ENCODE data around the gene ARL10.
A peak's percentile ranks its signal among the peaks of the same experiment; 100 is the strongest.

The ARL10 gene

DNA sequence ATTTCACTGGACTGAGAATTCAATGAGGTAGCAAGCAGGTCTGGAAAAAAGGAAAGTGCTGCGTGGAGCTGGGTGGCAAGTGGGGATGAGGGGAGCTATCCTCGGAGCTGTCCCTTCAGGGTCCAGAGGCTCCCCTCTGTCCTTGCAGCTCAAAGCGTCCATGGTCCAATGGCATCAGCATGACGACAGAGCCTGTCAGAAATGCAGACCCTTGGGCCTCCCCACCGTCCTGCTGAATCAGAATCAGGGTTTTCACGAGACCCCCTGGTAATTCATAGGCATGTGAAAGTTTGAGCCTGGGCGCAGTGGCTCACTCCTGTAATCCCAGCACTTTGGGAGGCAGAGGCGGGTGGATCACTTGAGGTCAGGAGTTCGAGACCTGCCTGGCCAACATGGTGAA, 28.8 kb downstream of the ARL10 start:
- in situ Hi-C loops (cut with HindIII; ENCODE audit: low pct_ligation_motif_present, low sequenced_read_pairs) = no loop called here
- Histone ChIP-seq H3K4me3 (ENCODE audit: low read depth, low read length) (no peak overlapping the region), H3K36me3 (replicated peaks) (peaks cover 13% of the 10 kb centered on the region)

DNA sequence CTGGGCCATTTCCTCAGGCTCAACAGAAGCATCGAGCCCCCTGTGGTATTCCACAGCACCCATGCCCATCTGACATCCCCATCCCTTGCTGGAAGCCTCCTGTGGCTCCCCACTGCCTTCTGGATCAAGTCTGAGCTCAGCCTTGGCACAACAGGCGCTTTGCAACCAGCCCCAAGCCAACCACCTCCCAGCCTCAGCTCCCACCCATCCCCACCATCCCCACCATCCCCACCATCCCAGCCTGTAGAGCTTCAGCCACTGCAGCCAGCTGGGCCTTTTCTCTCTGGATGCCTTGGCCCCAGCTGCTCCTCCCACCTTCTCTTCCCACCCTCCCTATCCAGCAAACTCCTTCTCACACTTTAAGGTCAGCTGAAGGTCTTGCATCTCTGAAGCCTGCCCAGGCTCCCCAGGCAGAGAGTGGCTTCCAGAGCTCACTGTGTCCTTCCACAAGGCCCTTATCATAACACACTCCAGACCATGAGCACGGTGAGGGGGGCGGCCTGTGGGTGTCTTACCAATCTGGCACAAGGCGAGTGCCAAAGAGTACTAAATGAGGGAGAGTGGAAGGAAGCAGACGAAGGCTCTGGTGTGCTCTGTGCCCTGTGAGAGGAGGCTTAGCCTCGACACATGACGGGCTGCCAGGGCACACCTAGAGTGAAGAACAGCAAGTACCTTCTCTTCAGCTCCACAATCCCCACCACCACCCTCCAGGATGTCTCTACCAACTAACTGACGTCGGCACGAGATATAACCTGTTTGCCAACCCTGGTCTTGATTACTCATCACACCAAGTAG, 29.8 kb downstream of the ARL10 start:
- in situ Hi-C loops (cut with HindIII; ENCODE audit: low pct_ligation_motif_present, low sequenced_read_pairs) = no loop called here
- Histone ChIP-seq H3K36me3 (replicated peaks) (peaks cover 13% of the 10 kb centered on the region), H3K27me3 (replicated peaks) (no peaks in the 10 kb centered on the region), H3K27ac (no peak overlapping the region), H3K4me3 (ENCODE audit: low read depth, low read length) (no peak overlapping the region)
- TF ChIP-seq, protein P1, sequence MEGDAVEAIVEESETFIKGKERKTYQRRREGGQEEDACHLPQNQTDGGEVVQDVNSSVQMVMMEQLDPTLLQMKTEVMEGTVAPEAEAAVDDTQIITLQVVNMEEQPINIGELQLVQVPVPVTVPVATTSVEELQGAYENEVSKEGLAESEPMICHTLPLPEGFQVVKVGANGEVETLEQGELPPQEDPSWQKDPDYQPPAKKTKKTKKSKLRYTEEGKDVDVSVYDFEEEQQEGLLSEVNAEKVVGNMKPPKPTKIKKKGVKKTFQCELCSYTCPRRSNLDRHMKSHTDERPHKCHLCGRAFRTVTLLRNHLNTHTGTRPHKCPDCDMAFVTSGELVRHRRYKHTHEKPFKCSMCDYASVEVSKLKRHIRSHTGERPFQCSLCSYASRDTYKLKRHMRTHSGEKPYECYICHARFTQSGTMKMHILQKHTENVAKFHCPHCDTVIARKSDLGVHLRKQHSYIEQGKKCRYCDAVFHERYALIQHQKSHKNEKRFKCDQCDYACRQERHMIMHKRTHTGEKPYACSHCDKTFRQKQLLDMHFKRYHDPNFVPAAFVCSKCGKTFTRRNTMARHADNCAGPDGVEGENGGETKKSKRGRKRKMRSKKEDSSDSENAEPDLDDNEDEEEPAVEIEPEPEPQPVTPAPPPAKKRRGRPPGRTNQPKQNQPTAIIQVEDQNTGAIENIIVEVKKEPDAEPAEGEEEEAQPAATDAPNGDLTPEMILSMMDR (IDR thresholded peaks at IDR 0.05; ENCODE audit: low read depth, low read length, missing control alignments) = no peak
- DNase-seq = no peak

More for the DNA sequence above, 28.8 kb downstream of the ARL10 start:
- TF ChIP-seq, protein P1 (IDR thresholded peaks at IDR 0.05; ENCODE audit: low read depth, low read length, missing control alignments) = no peak
- no peaks in the 10 kb centered on the region for H3K27me3 ChIP-seq (replicated peaks)
- no peak overlapping the region for H3K27ac ChIP-seq
- no peak for DNase-seq

DNA sequence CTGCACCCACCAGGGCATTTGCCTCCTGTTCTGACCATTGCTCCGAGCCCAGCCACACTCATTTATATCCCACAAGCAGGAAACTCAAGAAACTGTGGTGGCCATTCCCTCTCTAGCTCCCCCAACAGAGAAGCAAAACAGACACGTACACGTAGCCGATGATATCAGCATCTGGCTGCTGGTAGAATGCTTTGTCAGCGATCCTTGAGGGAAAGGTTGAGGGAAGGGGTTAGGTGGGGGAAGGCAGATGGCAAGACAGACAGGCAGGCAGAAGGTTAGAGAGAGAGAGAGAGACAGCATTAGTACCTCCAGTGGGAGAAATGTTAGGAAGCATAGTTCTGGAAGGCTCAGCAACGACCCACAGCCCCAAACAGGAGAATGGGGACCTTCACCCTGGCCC, 31.0 kb downstream of the ARL10 start:
- no peak for DNase-seq
- in situ Hi-C loops (cut with HindIII; ENCODE audit: low pct_ligation_motif_present, low sequenced_read_pairs) = no loop called here
- Histone ChIP-seq H3K4me3 (ENCODE audit: low read depth, low read length) (no peak overlapping the region), H3K36me3 (replicated peaks) (peaks cover 13% of the 10 kb centered on the region), H3K27me3 (replicated peaks) (no peaks in the 10 kb centered on the region), H3K27ac (no peak overlapping the region)
- TF ChIP-seq, protein P1 (IDR thresholded peaks at IDR 0.05; ENCODE audit: low read depth, low read length, missing control alignments) = peak; percentile 9

DNA sequence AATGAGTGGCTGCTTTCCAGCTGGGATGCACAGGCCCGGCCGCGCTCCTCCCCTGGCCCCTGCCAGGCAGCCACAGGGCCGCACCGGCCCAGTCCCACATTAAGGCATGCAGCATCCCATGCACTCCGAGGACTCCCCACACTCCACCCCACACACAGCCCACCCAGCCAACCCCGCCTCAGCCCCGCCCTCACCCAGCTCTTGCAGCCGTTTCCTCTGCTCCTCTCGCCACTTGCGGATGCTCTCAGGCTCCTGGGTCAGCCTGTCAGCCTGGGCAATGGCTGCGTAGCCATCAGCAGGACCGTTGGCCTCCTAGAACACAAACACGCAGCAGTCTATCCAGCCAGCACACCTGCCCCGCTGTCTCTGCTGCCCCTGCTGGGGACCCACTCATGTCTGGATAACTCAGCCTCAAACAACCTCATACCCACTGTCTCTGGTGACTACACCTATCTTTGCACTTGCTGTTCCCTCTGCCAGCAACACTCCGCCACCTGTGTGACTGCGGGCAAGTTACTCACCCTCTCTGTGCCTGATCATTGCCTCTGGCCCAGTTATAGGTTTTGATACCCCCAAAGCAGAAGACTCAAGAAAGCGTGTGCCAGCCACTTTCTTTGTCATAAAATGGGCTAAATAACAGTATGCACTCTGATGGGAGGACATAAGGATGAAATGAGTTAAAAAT, 32.6 kb downstream of the ARL10 start:
- peaks cover 7% of the 10 kb centered on the region for H3K36me3 ChIP-seq (replicated peaks)
- in situ Hi-C loops (cut with HindIII; ENCODE audit: low pct_ligation_motif_present, low sequenced_read_pairs) = no loop called here

DNA sequence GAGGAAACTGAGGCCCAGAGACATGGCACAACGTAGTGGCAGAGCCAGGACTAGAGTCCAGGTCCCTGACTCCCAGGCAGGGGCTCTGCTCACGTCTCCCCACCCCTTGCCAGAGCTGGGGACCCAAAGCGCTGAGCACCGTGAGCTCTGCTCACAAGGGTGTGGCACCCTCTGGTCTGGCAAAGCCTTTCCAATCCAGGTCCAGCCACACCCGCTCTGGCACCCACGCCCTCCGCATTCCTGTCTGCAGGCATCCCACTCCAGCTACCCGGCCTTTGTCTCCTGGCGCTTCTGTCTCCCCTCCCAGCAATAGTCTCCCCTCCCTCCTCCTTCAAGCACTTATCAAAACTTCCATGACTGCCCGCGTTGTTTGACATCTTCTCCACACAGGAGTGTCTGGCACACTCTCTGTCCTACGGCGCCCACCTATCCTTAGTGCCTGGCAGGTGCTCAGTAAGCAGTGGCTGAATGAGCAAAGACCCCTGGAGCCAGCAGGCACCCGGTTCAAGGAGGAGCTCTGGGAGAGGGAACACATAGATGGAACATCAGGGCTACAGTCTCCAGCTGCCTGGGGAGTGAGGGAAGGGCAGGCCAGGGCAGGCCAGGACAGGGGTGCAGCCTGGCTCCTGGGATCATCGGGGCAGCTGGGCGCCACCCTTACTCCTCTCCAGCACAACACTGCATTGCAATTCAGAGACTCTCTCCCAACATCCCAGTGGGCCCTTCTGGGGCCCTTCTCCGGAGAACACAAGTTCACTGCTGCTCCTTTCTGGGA, 35.3 kb downstream of the ARL10 start:
- Histone ChIP-seq H3K36me3 (replicated peaks) (peaks cover 9% of the 10 kb centered on the region), H3K27me3 (replicated peaks) (no peaks in the 10 kb centered on the region), H3K27ac (no peak overlapping the region), H3K4me3 (ENCODE audit: low read depth, low read length) (no peak overlapping the region)
- in situ Hi-C loops (cut with HindIII; ENCODE audit: low pct_ligation_motif_present, low sequenced_read_pairs) = no loop called here
- TF ChIP-seq, protein P1 (IDR thresholded peaks at IDR 0.05; ENCODE audit: low read depth, low read length, missing control alignments) = no peak
- no peak for DNase-seq

More for the DNA sequence above, 32.6 kb downstream of the ARL10 start:
- no peak for DNase-seq
- TF ChIP-seq, protein P1 (IDR thresholded peaks at IDR 0.05; ENCODE audit: low read depth, low read length, missing control alignments) = no peak
- Histone ChIP-seq H3K27ac (no peak overlapping the region), H3K27me3 (replicated peaks) (no peaks in the 10 kb centered on the region), H3K4me3 (ENCODE audit: low read depth, low read length) (no peak overlapping the region)
